CD14-positive monocyte (primary cell): ENCODE data around the gene LARP6. TPM values are rescaled to one million over a fixed set of nuclear protein-coding genes. Genes with fewer than 3 reads are reported as not detected.

Experiments
- DNase-seq, 3 donors: peaks; one replicate each; pipeline ENCODE4 v3.0.0-alpha.2; 2011 to 2022
- H2AFZ ChIP-seq: 2 replicates; pipeline ENCODE4 v1.6.0; 2012; ENCODE audit warnings: mild to moderate bottlenecking, low read depth, low read length, inconsistent platforms; ENCODE audit not compliant: insufficient read depth, poor library complexity, severe bottlenecking
- H3K27ac ChIP-seq, 2 donors: 1 replicate in 1 of 2; 2 replicates in 1 of 2; pipeline ENCODE4 v1.5.1; 2012 to 2013; ENCODE audit warnings: low read length in 2 of 2, control low read depth in 1 of 2, inconsistent platforms in 1 of 2, low read depth in 1 of 2, mild to moderate bottlenecking in 1 of 2
- H3K27me3 ChIP-seq, 2 donors: one replicate each; pipeline versions ENCODE4 v1.6.0 to v1.6.1; 2011 to 2013; ENCODE audit warnings: low read length in 2 of 2; ENCODE audit not compliant: control insufficient read depth in 2 of 2, insufficient read depth in 2 of 2
- H3K36me3 ChIP-seq, 2 donors: replicated peaks in 1 of 2; 1 replicate in 1 of 2; 2 replicates in 1 of 2; pipeline versions ENCODE4 v1.5.1 to v1.6.1; 2012 to 2013; ENCODE audit warnings: low read length in 2 of 2, control low read depth in 1 of 2, inconsistent platforms in 1 of 2, mild to moderate bottlenecking in 1 of 2; ENCODE audit not compliant: insufficient read depth in 2 of 2, control insufficient read depth in 1 of 2
- H3K4me1 ChIP-seq, 2 donors: 1 replicate in 1 of 2; 2 replicates in 1 of 2; pipeline versions ENCODE4 v1.5.1 to v1.6.1; 2012 to 2013; ENCODE audit warnings: low read length in 2 of 2, control low read depth in 1 of 2, inconsistent platforms in 1 of 2, mild to moderate bottlenecking in 1 of 2, moderate library complexity in 1 of 2; ENCODE audit not compliant: insufficient read depth in 2 of 2, control insufficient read depth in 1 of 2
- H3K4me2 ChIP-seq: replicated peaks from 2 replicates; pipeline ENCODE3; 2012; ENCODE audit warnings: low read length, moderate library complexity, mild to moderate bottlenecking; ENCODE audit not compliant: poor library complexity, severe bottlenecking; ENCODE audit errors: extremely low read depth
- H3K4me3 ChIP-seq, 3 experiments: fragments of 200-600 bp in 1 of 3; sonication (generic) in 1 of 3; replicated peaks in 1 of 3; 1 replicate in 2 of 3; 2 replicates in 1 of 3; pipeline ENCODE4 v1.5.1; 2011 to 2013; ENCODE audit warnings: low read length in 3 of 3, mild to moderate bottlenecking in 3 of 3, control low read depth in 2 of 3, low read depth in 2 of 3, inconsistent platforms in 1 of 3, moderate library complexity in 1 of 3
- H3K79me2 ChIP-seq: 2 replicates; pipeline ENCODE4 v1.6.0; 2012; ENCODE audit warnings: mild to moderate bottlenecking, control low read depth, inconsistent platforms, low read length, moderate library complexity; ENCODE audit not compliant: insufficient read depth
- H3K9ac ChIP-seq: 2 replicates; pipeline ENCODE4 v1.6.0; 2017; ENCODE audit warnings: low read length, mild to moderate bottlenecking; ENCODE audit not compliant: insufficient read depth, poor library complexity, severe bottlenecking
- H3K9me3 ChIP-seq, 2 donors: replicated peaks in 1 of 2; 1 replicate in 1 of 2; 2 replicates in 1 of 2; pipeline versions ENCODE4 v1.5.1 to v1.6.1; 2012 to 2013; ENCODE audit warnings: low read length in 2 of 2, control low read depth in 1 of 2; ENCODE audit not compliant: control insufficient read depth in 1 of 2, insufficient read depth in 1 of 2
- H4K20me1 ChIP-seq: 2 replicates; pipeline ENCODE4 v1.6.0; 2012; ENCODE audit warnings: mild to moderate bottlenecking, low read length, control low read depth, moderate library complexity; ENCODE audit not compliant: insufficient read depth
- H3K27ac Mint-ChIP-seq, 7 donors: one replicate each; pipeline ENCODE4 v1.8.0; 2020; ENCODE audit warnings: mild to moderate bottlenecking in 7 of 7, mixed read lengths in 7 of 7, moderate library complexity in 6 of 7, inconsistent platforms in 2 of 7
- H3K27me3 Mint-ChIP-seq, 3 donors: one replicate each; pipeline ENCODE4 v1.8.0; 2021 to 2022; ENCODE audit warnings: low read depth in 3 of 3, mild to moderate bottlenecking in 3 of 3, mixed read lengths in 3 of 3, moderate library complexity in 3 of 3, inconsistent platforms in 1 of 3
- H3K36me3 Mint-ChIP-seq, 2 donors: one replicate each; pipeline ENCODE4 v1.8.0; 2020; ENCODE audit warnings: mixed read lengths in 2 of 2, inconsistent platforms in 1 of 2, mild to moderate bottlenecking in 1 of 2
- H3K4me1 Mint-ChIP-seq: one replicate; pipeline ENCODE4 v1.8.0; 2020; ENCODE audit warnings: mild to moderate bottlenecking, mixed read lengths
- H3K4me3 Mint-ChIP-seq, 2 donors: one replicate each; pipeline ENCODE4 v1.8.0; 2020; ENCODE audit warnings: mild to moderate bottlenecking in 2 of 2, mixed read lengths in 2 of 2, moderate library complexity in 1 of 2
- H3K9me3 Mint-ChIP-seq, 7 donors: one replicate each; pipeline ENCODE4 v1.8.0; 2020 to 2022; ENCODE audit warnings: mixed read lengths in 7 of 7, mild to moderate bottlenecking in 6 of 7, moderate library complexity in 6 of 7, inconsistent platforms in 2 of 7
- CTCF ChIP-seq: fragments of 200-600 bp; IDR thresholded peaks from one replicate; pipeline ENCODE4 v1.8.0; 2022; ENCODE audit warnings: antibody characterized with exemption, mild to moderate bottlenecking
- WGBS: methylation state at CpG from one replicate; pipeline ENCODE4 v1.1.5; 2013; ENCODE audit warnings: missing lambda C conversion rate; ENCODE audit not compliant: insufficient coverage; 5-methylcytosine and 5-hydroxymethylcytosine counted together
- intact Hi-C, 2 donors: fragments of 100-400 bp; cut with micrococcal nuclease; formaldehyde crosslinking; loops; one replicate each; pipeline versions ENCODE4 v1.15.0 to v1.15.1; 2023
- polyA plus RNA-seq, 3 donors: library from polyadenylated mRNA; depleted of rRNA in 1 of 3; unstranded in 2 of 3; stranded (reverse) in 1 of 3; fragments of 300-500 nt in 2 of 3; fragments of >200 nt in 1 of 3; fragmentation: Illumina TruSeq in 2 of 3; gene quantifications; 1 replicate in 2 of 3; 2 replicates in 1 of 3; pipeline ENCODE4 v1.2.3, GENCODE V29; 2012 to 2021

The LARP6 gene
- polyA plus RNA-seq, 3 donors, result not detected

DNA sequence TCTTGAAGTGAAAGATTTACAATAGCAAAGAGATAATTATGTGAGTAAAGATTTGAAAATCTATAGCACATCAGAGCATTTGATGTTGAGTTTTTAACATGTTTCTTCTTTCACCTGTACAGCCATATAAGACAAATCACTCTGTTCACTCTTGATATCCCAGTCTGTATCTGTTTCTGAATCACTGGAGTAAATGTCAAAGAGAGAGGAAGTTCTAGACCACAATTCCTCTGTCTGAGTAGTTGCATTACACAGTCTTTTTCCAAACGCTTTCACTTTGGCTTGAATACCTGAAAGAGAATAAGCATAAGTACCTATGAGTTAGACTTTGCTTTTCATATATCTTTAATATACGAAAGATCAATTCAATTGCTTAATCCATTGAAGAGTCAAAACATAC is 28.4 kb upstream of the LARP6 start:
- TF ChIP-seq CTCF, result no peak
- Histone ChIP-seq H3K36me3 (no peaks in the 10 kb centered on the region), H3K27me3 (no peaks in the 10 kb centered on the region), H3K4me3 (no peak overlapping the region), H3K9me3 (no peaks in the 10 kb centered on the region), H3K4me2 (no peak overlapping the region), H4K20me1 (no peaks in the 10 kb centered on the region), H2AFZ (no peak overlapping the region), H3K4me1 (no peaks in the 10 kb centered on the region), H3K9ac (no peak overlapping the region), H3K27ac (no peak overlapping the region), H3K79me2 (no peaks in the 10 kb centered on the region)
- H3K9me3 Mint-ChIP-seq, result no peaks in the 10 kb centered on the region
- DNase-seq, result no peak
- H3K36me3 Mint-ChIP-seq, result no peaks in the 10 kb centered on the region
- H3K4me1 Mint-ChIP-seq, result no peaks in the 10 kb centered on the region
- intact Hi-C loops, result no loop called here
- WGBS, result no CpG with 5 or more reads among the region's 2 CpGs
- H3K4me3 Mint-ChIP-seq, result no peak overlapping the region
- peaks cover 1 to 3% (median 2%) of the 10 kb centered on the region in 3 donors for H3K27me3 Mint-ChIP-seq
- no peak overlapping the region for H3K27ac Mint-ChIP-seq

- DNase-seq, result no peak
- Histone ChIP-seq H3K9ac (no peak overlapping the region), H3K36me3 (no peaks in the 10 kb centered on the region), H3K79me2 (no peaks in the 10 kb centered on the region), H3K4me2 (no peak overlapping the region), H3K4me3 (no peak overlapping the region), H2AFZ (no peak overlapping the region), H3K27ac (no peak overlapping the region), H3K9me3 (no peaks in the 10 kb centered on the region), H3K27me3 (no peaks in the 10 kb centered on the region), H4K20me1 (no peaks in the 10 kb centered on the region), H3K4me1 (no peaks in the 10 kb centered on the region)
- intact Hi-C loops, result no loop called here
- Mint-ChIP-seq H3K36me3 (no peaks in the 10 kb centered on the region), H3K27me3 (peaks cover 1 to 7% (median 3%) of the 10 kb centered on the region in 3 donors), H3K4me1 (no peaks in the 10 kb centered on the region), H3K27ac (no peak overlapping the region), H3K9me3 (no peaks in the 10 kb centered on the region), H3K4me3 (no peak overlapping the region)
- WGBS, result 100% methylated on average over 1 of the region's 2 CpGs
- TF ChIP-seq CTCF, result no peak
These were observed 26.8 kb upstream of the LARP6 start for GRCh38 chr15:70880781-70881180.
